Astrocyte (in vitro differentiated cells and primary cell): ENCODE results near the gene ADCY5.

Experiments used
- CTCF ChIP-seq: IDR thresholded peaks from 2 replicates; pipeline ENCODE4 v1.5.1; 2011; ENCODE audit warnings: low read depth, mild to moderate bottlenecking, inconsistent platforms, low read length, moderate library complexity; ENCODE audit not compliant: insufficient read depth
- EZH2 ChIP-seq: IDR thresholded peaks from 2 replicates; pipeline ENCODE4 v1.6.1; 2012; ENCODE audit warnings: mild to moderate bottlenecking, low read length, inconsistent platforms; ENCODE audit not compliant: insufficient read depth

- TF ChIP-seq CTCF, result no peak
- TF ChIP-seq EZH2, result no peak
Observed at GRCh38 chr3:123430266-123430665, 18.6 kb downstream of the ADCY5 start.
